Measurements from ENCODE around the gene EIF4G3. TPM values are rescaled to one million over a fixed set of nuclear protein-coding genes. Genes with fewer than 3 reads are reported as not detected.

EIF4G3 gene
- total and polyA plus RNA-seq, 10 of the 15 experiments (the other 5 are each of a cell fraction or from before 2014, with no cell fraction given): 7.4 to 45.1 (median 29.1) TPM

- TF ChIP-seq NKRF (conservative IDR thresholded peaks at IDR 0.05) (no peak), POLR2AphosphoS2 (IDR thresholded peaks at IDR 0.05; ENCODE audit: low read depth, low read length) (no peak), IRF5 (IDR thresholded peaks at IDR 0.05; ENCODE audit: borderline replicate concordance) (no peak)
Observed at GRCh38 chr1:20770314-20771087, 406.2 kb downstream of the EIF4G3 start (continued).

GRCh38 chr1:20767271-20767670 is 409.4 kb downstream of the EIF4G3 start:
- no peak overlapping the region for H2AFZ ChIP-seq (ENCODE audit: control insufficient read depth, low read depth, low read length)
- FAIRE-seq (no peak), ATAC-seq (no peak), DNase-seq (ENCODE audit: low read depth, low spot score) (no peak)
- H3K9ac ChIP-seq (ENCODE audit: control insufficient read depth, insufficient read depth, low read length): no peak overlapping the region
- no peak overlapping the region for H3K4me2 ChIP-seq (ENCODE audit: control insufficient read depth, insufficient read depth)
- no peaks in the 10 kb centered on the region for H3K27me3 ChIP-seq (replicated peaks in 1 of 2; ENCODE audit: control insufficient read depth in 2 of 2, insufficient read depth in 2 of 2, low read length in 1 of 2)
- POLR2A ChIA-PET: no interaction called here
- no peaks in the 10 kb centered on the region for H3K9me3 ChIP-seq (replicated peaks; ENCODE audit: control insufficient read depth, insufficient read depth, low read length)
- no peak overlapping the region for H3K27ac ChIP-seq (ENCODE audit: control insufficient read depth, insufficient read depth)
- RAD21 ChIA-PET (ENCODE audit: unreplicated experiment): no interaction called here
- in situ Hi-C loops (cut with MboI) (loop anchor here (25.0 kb wide), 2 partner anchors 945 to 1580 kb away; no protein-coding TSS in a partner anchor), intact Hi-C loops (cut with micrococcal nuclease; ENCODE audit: unreplicated experiment) (no loop called here)
- no peaks in the 10 kb centered on the region for H4K20me1 ChIP-seq (ENCODE audit: control insufficient read depth, insufficient read depth)
- H3K36me3 ChIP-seq (ENCODE audit: control insufficient read depth in 2 of 2, insufficient read depth in 2 of 2, low read length in 1 of 2): peaks cover 18 to 51% of the 10 kb centered on the region in 2 experiments
- BruUV-seq (replicated peaks): no TSS peak
- H3K4me3 ChIP-seq: no peak overlapping the region
- no peaks in the 10 kb centered on the region for H3K79me2 ChIP-seq (ENCODE audit: control insufficient read depth, insufficient read depth, low read length)
- no peaks in the 10 kb centered on the region for H3K4me1 ChIP-seq (ENCODE audit: control insufficient read depth, insufficient read depth, low read length)
- SMC1A ChIA-PET (ENCODE audit: uncharacterized antibody, unreplicated experiment): interaction anchor here (1.5 kb wide), 1 partner anchor 10 kb away, joined by 3 read pairs; no protein-coding TSS in a partner anchor
- CTCF ChIA-PET: no interaction called here
- TF ChIP-seq IKZF2 (IDR thresholded peaks at IDR 0.05) (no peak), MYB (IDR thresholded peaks at IDR 0.05; ENCODE audit: borderline replicate concordance, low read depth, low read length) (no peak), BACH1 (IDR thresholded peaks at IDR 0.05; ENCODE audit: borderline replicate concordance) (no peak), CHD2 (IDR thresholded peaks at IDR 0.05; ENCODE audit: borderline replicate concordance, low read depth, low read length) (no peak), BHLHE40 (IDR thresholded peaks at IDR 0.05; ENCODE audit: borderline replicate concordance in 1 of 2, low read depth in 2 of 2, low read length in 1 of 2) (no peak), MAX (IDR thresholded peaks at IDR 0.05; ENCODE audit: low read depth, low read length) (no peak), PBX3 (IDR thresholded peaks at IDR 0.05; ENCODE audit: insufficient replicate concordance, low read depth, low read length) (no peak), CBX5 (IDR thresholded peaks at IDR 0.05; ENCODE audit: low read depth) (no peak), RELB (IDR thresholded peaks at IDR 0.05; ENCODE audit: low read depth) (no peak), ZBTB33 (IDR thresholded peaks at IDR 0.05) (no peak)

Data from GM12878 (cell line).